Retinal pigment epithelial cell (primary cell): ENCODE measurements around the gene CS.

Experiments used
- DNase-seq: peaks from one replicate; pipeline ENCODE4 v3.0.0-alpha.2; 2010; ENCODE audit warnings: low read depth
- H3K4me3 ChIP-seq: 2 replicates; pipeline ENCODE4 v1.5.1; 2011; ENCODE audit warnings: mild to moderate bottlenecking, low read length, control low read depth, moderate library complexity
- CTCF ChIP-seq: conservative IDR thresholded peaks from 2 replicates; pipeline ENCODE4 v1.5.1; 2011; ENCODE audit warnings: low read depth, low read length, control low read depth, inconsistent platforms

The CS gene

GRCh38 chr12:56315622-56316473, 15.7 kb upstream of the CS start, which contains the start of gene CNPY2:
Gene CNPY2, minus strand, starts transcription at chr12:56315988. Its CDS starts 771 bp downstream, at chr12:56315217.
- peak within 1 kb of the TSS; percentile 94 for H3K4me3 ChIP-seq
- DNase-seq: peak; percentile 99
- TF ChIP-seq CTCF: no peak

- H3K4me3 ChIP-seq: peak overlapping the region; percentile 94
- DNase-seq: no peak
- TF ChIP-seq CTCF: no peak
Observed at GRCh38 chr12:56315249-56315621, 15.1 kb upstream of the CS start.

- DNase-seq: no peak
- no peak overlapping the region for H3K4me3 ChIP-seq
Observed at GRCh38 chr12:56311003-56311402, 10.9 kb upstream of the CS start.

GRCh38 chr12:56308714-56309113, 8.6 kb upstream of the CS start:
- no peak for TF ChIP-seq CTCF
- no peak for DNase-seq

More at GRCh38 chr12:56311003-56311402, 10.9 kb upstream of the CS start:
- TF ChIP-seq CTCF: no peak

GRCh38 chr12:56307221-56307965, 7.3 kb upstream of the CS start:
- DNase-seq: no peak
- no peak for TF ChIP-seq CTCF
- no peak overlapping the region for H3K4me3 ChIP-seq

More at GRCh38 chr12:56308714-56309113, 8.6 kb upstream of the CS start:
- no peak overlapping the region for H3K4me3 ChIP-seq

- no peak overlapping the region for H3K4me3 ChIP-seq
- TF ChIP-seq CTCF: no peak
- no peak for DNase-seq
Observed at GRCh38 chr12:56304872-56305590, 4.9 kb upstream of the CS start.
